GM12875 (cell line): ENCODE data around the gene ABI2.
"Not testable (repeated sequence)": the region's sequence is repeated elsewhere in the genome, so short reads cannot be mapped to it uniquely, and the experiment has no call there.

Experiments used
- H3K4me3 ChIP-seq: one replicate; pipeline ENCODE4 v1.5.1; 2011; ENCODE audit warnings: low read depth, low read length, control low read depth
- CTCF ChIP-seq: IDR thresholded peaks from 2 replicates; pipeline ENCODE4 v1.5.1; 2011; ENCODE audit warnings: low read depth, mild to moderate bottlenecking, control low read depth, inconsistent platforms, low read length, moderate library complexity, borderline replicate concordance; ENCODE audit not compliant: insufficient read depth

Gene ABI2

GRCh38 chr2:203340791-203341487, 12.7 kb downstream of the ABI2 start:
- H3K4me3 ChIP-seq = no peak overlapping the region
- no peak for TF ChIP-seq CTCF

GRCh38 chr2:203341741-203342310, 13.6 kb downstream of the ABI2 start:
- no peak for TF ChIP-seq CTCF
- H3K4me3 ChIP-seq = no peak overlapping the region

- not testable (repeated sequence) for H3K4me3 ChIP-seq
Measured at GRCh38 chr2:203342374-203342773, 14.2 kb downstream of the ABI2 start.

DNA sequence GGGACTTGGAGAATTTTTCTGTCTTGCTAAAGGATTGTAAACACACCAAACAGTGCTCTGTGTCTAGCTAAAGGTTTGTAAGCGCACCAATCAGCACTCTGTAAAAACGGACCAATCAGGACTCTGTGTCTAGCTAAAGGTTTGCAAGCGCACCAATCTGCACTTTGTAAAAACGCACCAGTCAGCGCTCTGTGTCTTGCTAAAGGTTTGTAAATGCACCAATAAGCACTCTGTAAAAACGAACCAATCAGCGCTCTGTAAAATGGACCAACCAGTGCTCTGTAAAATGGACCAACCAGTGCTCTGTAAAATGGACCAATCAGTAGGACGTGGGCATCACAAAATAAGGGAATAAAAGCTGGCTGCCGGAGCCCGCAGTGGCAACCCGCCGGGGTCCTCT, 16.5 kb downstream of the ABI2 start:
- H3K4me3 ChIP-seq = no peak overlapping the region
- no peak for TF ChIP-seq CTCF

- no peak overlapping the region for H3K4me3 ChIP-seq
- no peak for TF ChIP-seq CTCF
Measured at GRCh38 chr2:203346612-203347011, 18.4 kb downstream of the ABI2 start.

- TF ChIP-seq CTCF = no peak
- no peak overlapping the region for H3K4me3 ChIP-seq
Measured at GRCh38 chr2:203347375-203347774, 19.2 kb downstream of the ABI2 start.

GRCh38 chr2:203352604-203353255, 24.5 kb downstream of the ABI2 start:
- no peak for TF ChIP-seq CTCF
- H3K4me3 ChIP-seq = no peak overlapping the region

DNA sequence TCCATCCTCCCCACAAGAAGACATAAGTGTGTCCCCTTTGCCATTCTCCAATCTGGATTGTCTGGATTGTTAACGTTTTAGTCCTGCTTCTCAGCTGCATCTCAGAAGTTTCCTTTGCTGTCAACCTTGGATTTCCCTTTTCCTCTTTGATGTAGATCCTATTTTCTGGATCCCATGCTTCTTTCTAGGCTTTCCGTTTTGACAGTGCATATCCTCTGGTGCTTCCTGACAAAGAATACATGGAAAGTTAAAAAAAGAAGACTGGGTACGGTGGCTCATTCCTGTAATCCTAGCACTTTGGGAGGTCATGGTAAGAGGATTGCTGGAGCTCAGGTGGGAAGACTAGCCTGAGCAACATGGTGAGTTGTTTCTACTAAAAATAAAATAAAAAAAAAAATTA, 26.8 kb downstream of the ABI2 start:
- H3K4me3 ChIP-seq = no peak overlapping the region
- no peak for TF ChIP-seq CTCF
